ENCODE data around the gene FAM216A. TPM values are rescaled to one million over a fixed set of nuclear protein-coding genes. Genes with fewer than 3 reads are reported as not detected.
"Not testable (repeated sequence)": the region's sequence is repeated elsewhere in the genome, so short reads cannot be mapped to it uniquely, and the experiment has no call there.

Gene FAM216A
- total and polyA plus RNA-seq, 5 donors, result 6.4 to 11.0 (median 7.7) TPM

- Histone ChIP-seq H3K9me3 (ENCODE audit: control insufficient read depth, low read length) (no peaks in the 10 kb centered on the region), H3K27ac (ENCODE audit: low read length) (peak overlapping the region; percentile 65), H3K4me3 (ENCODE audit: low read length) (peak overlapping the region; percentile 86), H3K27me3 (ENCODE audit: control insufficient read depth, insufficient read depth) (no peaks in the 10 kb centered on the region), H3K4me1 (ENCODE audit: control insufficient read depth, insufficient read depth, low read length) (peaks cover 3% of the 10 kb centered on the region)
- DNase-seq (peak in 1 of 3 donors; percentile 18), ATAC-seq (peak in 1 of 2 donors; percentile 37)
- intact Hi-C loops (cut with DNase I), result loop anchor here in 1 of 4 donors (10.0 kb wide), 1 partner anchor 323 kb away; no protein-coding TSS in a partner anchor
- under 1% methylated on average over 17 of the region's 17 CpGs for WGBS
Measured at GRCh38 chr12:110501399-110501751, 32.7 kb downstream of the FAM216A start.

- ATAC-seq (peak; percentile 98 to 99), DNase-seq (peak; percentile 98 to 99 (median 99))
- Histone ChIP-seq H3K4me3 (ENCODE audit: low read length) (peak within 1 kb of the TSS; percentile 86), H3K27me3 (ENCODE audit: control insufficient read depth, insufficient read depth) (no peaks in the 10 kb centered on the region), H3K4me1 (ENCODE audit: control insufficient read depth, insufficient read depth, low read length) (peaks cover 3% of the 10 kb centered on the region), H3K9me3 (ENCODE audit: control insufficient read depth, low read length) (no peaks in the 10 kb centered on the region), H3K27ac (ENCODE audit: low read length) (peak within 1 kb of the TSS; percentile 65)
- intact Hi-C loops (cut with DNase I), result loop anchor here in 1 of 4 donors (10.0 kb wide), 1 partner anchor 323 kb away; no protein-coding TSS in a partner anchor
- 7% methylated on average over 61 of the region's 61 CpGs for WGBS
Measured at GRCh38 chr12:110501752-110502738, 33.4 kb downstream of the FAM216A start, which contains the start of the genes RAD9B and VPS29. Gene RAD9B (plus strand): TSS chr12:110502331. CDS start chr12:110502338, 7 bp downstream. Gene VPS29 (minus strand): TSS chr12:110502111. CDS start chr12:110502051, 60 bp downstream.

GRCh38 chr12:110503432-110503831, 34.8 kb downstream of the FAM216A start:
- WGBS, result 73% methylated on average over 1 of the region's 1 CpG
- Histone ChIP-seq H3K27me3 (ENCODE audit: control insufficient read depth, insufficient read depth) (no peaks in the 10 kb centered on the region), H3K4me3 (ENCODE audit: low read length) (no peak overlapping the region), H3K27ac (ENCODE audit: low read length) (no peak overlapping the region), H3K9me3 (ENCODE audit: control insufficient read depth, low read length) (no peaks in the 10 kb centered on the region), H3K4me1 (ENCODE audit: control insufficient read depth, insufficient read depth, low read length) (peaks cover 3% of the 10 kb centered on the region)
- intact Hi-C loops (cut with DNase I), result loop anchor here in 1 of 4 donors (10.0 kb wide), 1 partner anchor 321 kb away; no protein-coding TSS in a partner anchor
- ATAC-seq (no peak), DNase-seq (no peak)

GRCh38 chr12:110505332-110505731, 36.7 kb downstream of the FAM216A start:
- intact Hi-C loops (cut with DNase I), result loop anchor here in 1 of 4 donors (10.0 kb wide), 1 partner anchor 319 kb away; no protein-coding TSS in a partner anchor
- Histone ChIP-seq H3K9me3 (ENCODE audit: control insufficient read depth, low read length) (no peaks in the 10 kb centered on the region), H3K27me3 (ENCODE audit: control insufficient read depth, insufficient read depth) (no peaks in the 10 kb centered on the region), H3K27ac (ENCODE audit: low read length) (no peak overlapping the region), H3K4me1 (ENCODE audit: control insufficient read depth, insufficient read depth, low read length) (peaks cover 3% of the 10 kb centered on the region), H3K4me3 (ENCODE audit: low read length) (no peak overlapping the region)
- WGBS, result 71% methylated on average over 3 of the region's 3 CpGs
- ATAC-seq (no peak), DNase-seq (no peak)

- H3K4me1 ChIP-seq (ENCODE audit: control insufficient read depth, insufficient read depth, low read length), result no peaks in the 10 kb centered on the region
- WGBS, result 82% methylated on average over 4 of the region's 4 CpGs
Measured at GRCh38 chr12:110508071-110508586, 39.5 kb downstream of the FAM216A start.

GRCh38 chr12:110513842-110514241, 45.2 kb downstream of the FAM216A start:
- Histone ChIP-seq H3K4me1 (ENCODE audit: control insufficient read depth, insufficient read depth, low read length) (no peaks in the 10 kb centered on the region), H3K27ac (ENCODE audit: low read length) (no peak overlapping the region), H3K4me3 (ENCODE audit: low read length) (no peak overlapping the region), H3K27me3 (ENCODE audit: control insufficient read depth, insufficient read depth) (no peaks in the 10 kb centered on the region), H3K9me3 (ENCODE audit: control insufficient read depth, low read length) (no peaks in the 10 kb centered on the region)
- intact Hi-C loops (cut with DNase I), result loop anchor here (2.0 to 5.0 kb wide), 4 partner anchors 85 to 373 kb away; no protein-coding TSS in a partner anchor
- WGBS, result 65% methylated on average over 6 of the region's 6 CpGs
- DNase-seq (no peak), ATAC-seq (no peak)

More at GRCh38 chr12:110508071-110508586, 39.5 kb downstream of the FAM216A start:
- Histone ChIP-seq H3K9me3 (ENCODE audit: control insufficient read depth, low read length) (no peaks in the 10 kb centered on the region), H3K4me3 (ENCODE audit: low read length) (no peak overlapping the region), H3K27me3 (ENCODE audit: control insufficient read depth, insufficient read depth) (no peaks in the 10 kb centered on the region), H3K27ac (ENCODE audit: low read length) (no peak overlapping the region)
- intact Hi-C loops (cut with DNase I), result loop anchor here in 1 of 4 donors (10.0 kb wide), 1 partner anchor 317 kb away; no protein-coding TSS in a partner anchor
- DNase-seq (no peak), ATAC-seq (no peak)

GRCh38 chr12:110514363-110514762, 45.7 kb downstream of the FAM216A start:
- intact Hi-C loops (cut with DNase I), result loop anchor here in 3 of 4 donors (5.0 kb wide), 2 partner anchors 88 to 373 kb away; no protein-coding TSS in a partner anchor
- no peaks in the 10 kb centered on the region for H3K27me3 ChIP-seq (ENCODE audit: control insufficient read depth, insufficient read depth)
- no peaks in the 10 kb centered on the region for H3K9me3 ChIP-seq (ENCODE audit: control insufficient read depth, low read length)
- H3K4me1 ChIP-seq (ENCODE audit: control insufficient read depth, insufficient read depth, low read length), result no peaks in the 10 kb centered on the region
- no peak overlapping the region for H3K4me3 ChIP-seq (ENCODE audit: low read length)
- H3K27ac ChIP-seq (ENCODE audit: low read length), result no peak overlapping the region
- DNase-seq (no peak), ATAC-seq (no peak)
- WGBS, result 70% methylated on average over 1 of the region's 1 CpG

- Histone ChIP-seq H3K27me3 (ENCODE audit: control insufficient read depth, insufficient read depth) (no peaks in the 10 kb centered on the region), H3K4me3 (ENCODE audit: low read length) (no peak overlapping the region), H3K27ac (ENCODE audit: low read length) (no peak overlapping the region), H3K4me1 (ENCODE audit: control insufficient read depth, insufficient read depth, low read length) (no peaks in the 10 kb centered on the region), H3K9me3 (ENCODE audit: control insufficient read depth, low read length) (no peaks in the 10 kb centered on the region)
- 88% methylated on average over 3 of the region's 3 CpGs for WGBS
- intact Hi-C loops (cut with DNase I), result no loop called here
- ATAC-seq (no peak), DNase-seq (no peak)
Measured at GRCh38 chr12:110516995-110517394, 48.4 kb downstream of the FAM216A start.

- intact Hi-C loops (cut with DNase I), result not testable (repeated sequence)
- WGBS, result 92% methylated on average over 8 of the region's 8 CpGs
Measured at GRCh38 chr12:110518014-110518413, 49.4 kb downstream of the FAM216A start.

GRCh38 chr12:110520876-110521712, 52.4 kb downstream of the FAM216A start:
- H3K4me3 ChIP-seq (ENCODE audit: low read length); ATAC-seq; DNase-seq; H3K27ac ChIP-seq (ENCODE audit: low read length); H3K4me1 ChIP-seq (ENCODE audit: control insufficient read depth, insufficient read depth, low read length); H3K9me3 ChIP-seq (ENCODE audit: control insufficient read depth, low read length); intact Hi-C loops (cut with DNase I); H3K27me3 ChIP-seq (ENCODE audit: control insufficient read depth, insufficient read depth): not testable (repeated sequence)
- 92% methylated on average over 11 of the region's 11 CpGs for WGBS

More at GRCh38 chr12:110518014-110518413, 49.4 kb downstream of the FAM216A start:
- H3K4me3 ChIP-seq (ENCODE audit: low read length); H3K27ac ChIP-seq (ENCODE audit: low read length); H3K4me1 ChIP-seq (ENCODE audit: control insufficient read depth, insufficient read depth, low read length); H3K9me3 ChIP-seq (ENCODE audit: control insufficient read depth, low read length); H3K27me3 ChIP-seq (ENCODE audit: control insufficient read depth, insufficient read depth); DNase-seq; ATAC-seq: not testable (repeated sequence)

Data from right cardiac atrium (tissue), 5 donors.